ENCODE measurements around the gene YJEFN3.

The YJEFN3 gene

DNA sequence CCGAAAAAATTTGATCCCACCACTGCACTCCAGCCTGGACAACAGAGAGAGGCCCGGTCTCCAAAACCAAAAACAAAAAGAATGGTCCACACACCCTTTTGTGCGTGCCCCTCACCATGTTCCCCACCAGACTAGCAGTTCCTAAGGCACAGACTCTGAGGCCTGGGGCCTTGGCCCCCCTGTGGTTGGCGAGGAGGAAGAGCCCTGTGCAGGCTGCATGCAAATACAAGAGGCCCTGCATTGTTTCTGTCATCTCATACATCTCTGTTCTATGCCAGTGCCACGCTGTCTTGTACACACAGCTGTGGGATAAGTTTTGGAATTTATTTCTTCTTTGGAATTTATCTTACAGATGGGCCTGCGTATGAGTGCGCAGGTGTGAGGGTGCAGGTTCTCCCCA, 4.7 kb upstream of the YJEFN3 start:
- no peak for DNase-seq

DNA sequence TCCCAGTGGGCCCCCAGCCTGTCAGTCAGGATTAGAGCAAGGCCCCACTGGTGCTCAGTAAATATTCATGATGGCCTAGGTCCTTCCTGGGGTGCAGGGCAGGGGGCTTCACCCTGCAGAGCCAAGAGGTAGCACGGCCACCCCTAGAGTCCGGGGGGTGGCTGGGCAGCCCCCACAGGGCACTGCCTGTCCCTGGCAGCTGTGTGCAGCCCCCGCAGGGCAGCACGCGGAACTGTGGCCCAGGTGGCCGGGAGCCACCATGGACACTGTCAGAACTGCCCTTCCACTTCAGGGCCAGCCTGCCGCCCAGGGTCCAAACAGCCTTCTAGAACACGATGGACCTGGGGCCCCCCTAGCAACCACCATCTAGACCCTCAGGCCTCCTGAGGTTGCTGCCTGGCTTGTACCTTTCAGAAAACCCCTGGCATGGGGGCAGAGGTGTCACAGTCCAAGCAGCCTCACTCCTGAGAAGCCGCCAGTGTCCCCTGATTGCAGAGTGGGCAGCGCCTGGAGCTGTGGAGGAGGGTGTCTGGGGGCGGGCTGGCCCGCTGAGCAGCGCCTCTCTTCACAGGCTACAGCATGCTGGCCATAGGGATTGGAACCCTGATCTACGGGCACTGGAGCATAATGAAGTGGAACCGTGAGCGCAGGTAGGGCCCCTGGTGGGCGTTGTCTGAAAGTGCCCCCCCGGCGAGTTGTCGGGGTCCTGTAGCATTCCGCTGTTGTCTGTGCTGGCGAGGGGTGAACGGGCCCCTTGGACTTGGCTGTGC, 2.9 kb upstream of the YJEFN3 start:
- no peak for DNase-seq

DNA sequence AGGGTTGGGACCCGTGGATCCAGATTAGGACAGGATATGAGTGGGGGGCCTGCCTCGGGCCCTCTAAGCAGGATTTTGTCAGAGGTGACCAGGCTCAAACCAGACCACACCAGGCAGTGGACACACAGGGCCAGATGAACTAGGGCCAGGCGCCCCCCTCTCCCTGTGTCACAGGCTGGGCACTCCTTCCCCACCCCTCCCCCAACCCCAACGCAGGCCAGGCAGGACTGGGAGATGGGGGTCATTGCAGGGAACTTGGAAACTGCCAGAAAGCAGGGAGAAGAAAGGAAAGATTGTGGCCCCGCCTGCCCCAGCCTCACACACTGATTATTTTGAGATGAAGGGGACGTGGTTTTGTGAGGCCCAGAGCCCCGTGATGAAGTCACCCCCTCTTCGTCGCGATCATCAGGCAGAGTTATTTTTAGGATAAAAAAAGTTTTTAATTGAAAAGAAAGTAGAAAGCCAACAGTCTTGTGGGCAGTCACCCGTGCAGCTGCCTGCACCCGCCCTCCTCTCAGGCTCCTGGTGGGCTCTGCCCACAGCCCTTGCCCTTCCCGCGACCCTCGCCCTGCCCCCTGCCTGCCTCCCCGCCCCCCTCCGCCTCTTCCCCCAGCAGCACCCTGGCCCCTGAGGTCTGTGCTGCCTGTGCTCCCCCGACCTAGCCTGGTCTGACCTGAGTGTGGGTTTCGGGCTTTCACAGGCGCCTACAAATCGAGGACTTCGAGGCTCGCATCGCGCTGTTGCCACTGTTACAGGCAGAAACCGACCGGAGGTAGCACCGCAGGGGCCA, 1.9 kb upstream of the YJEFN3 start:
- no peak for DNase-seq

- no peak for DNase-seq
Measured at GRCh38 chr19:19527371-19527656, 1.4 kb upstream of the YJEFN3 start.

- DNase-seq: no peak
Measured at GRCh38 chr19:19527674-19528625, 761 bp upstream of the YJEFN3 start.

DNA sequence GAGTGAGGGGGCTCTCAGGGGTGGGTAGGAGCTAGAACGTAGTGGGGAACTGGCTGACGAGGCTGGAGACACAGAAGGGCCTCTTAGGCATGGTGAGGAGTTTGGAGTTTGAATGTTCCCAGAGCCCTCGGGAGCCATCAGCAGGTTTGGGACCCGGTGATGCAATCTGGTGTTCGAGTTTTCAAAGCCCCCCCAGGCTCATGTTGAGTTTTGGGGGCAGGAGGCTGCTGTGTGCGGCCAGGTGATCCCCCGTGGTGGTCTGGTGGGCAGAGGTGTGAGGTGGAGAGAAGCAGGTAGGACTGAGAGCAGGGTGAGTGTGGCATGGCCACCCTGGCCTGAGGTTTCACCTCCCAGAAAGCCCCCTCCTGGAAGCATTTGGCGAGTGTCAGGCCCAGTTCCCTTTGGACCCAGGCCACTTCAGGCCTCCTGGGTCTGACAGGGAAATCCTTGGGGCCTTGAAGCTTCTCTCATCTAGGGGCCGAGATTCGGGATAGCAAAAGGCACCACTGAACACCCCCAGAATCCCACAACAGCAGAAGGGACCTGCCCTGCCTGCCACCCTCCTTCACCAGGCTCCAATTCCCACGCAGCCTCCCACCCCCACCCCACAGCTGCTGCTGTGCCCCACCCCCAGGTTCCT, 1.2 kb downstream of the YJEFN3 start:
- no peak for DNase-seq

GRCh38 chr19:19530423-19530804, 1.7 kb downstream of the YJEFN3 start:
- no peak for DNase-seq

DNA sequence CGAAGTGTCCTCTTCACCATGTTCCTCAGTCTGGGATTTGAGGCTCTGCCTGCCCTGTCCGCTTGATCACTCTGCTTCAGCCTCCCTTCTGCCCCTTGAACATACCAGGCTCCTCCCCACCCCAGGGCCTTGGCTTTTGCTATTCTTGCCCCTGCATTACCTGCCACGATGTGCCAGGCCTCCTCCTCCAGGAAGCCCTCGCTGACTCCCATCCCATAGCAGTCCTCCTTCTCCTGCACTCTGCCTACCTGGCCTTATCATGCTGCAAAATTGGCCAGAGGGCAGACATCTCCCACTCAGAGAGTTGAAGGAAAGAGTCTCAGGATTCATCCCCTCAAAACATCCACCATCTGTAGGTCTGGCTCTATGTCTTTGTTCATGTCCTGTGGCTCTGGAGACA, 2.2 kb downstream of the YJEFN3 start:
- DNase-seq: no peak

- peak; percentile 88 for DNase-seq
Measured at GRCh38 chr19:19531951-19532805, 3.5 kb downstream of the YJEFN3 start.

GRCh38 chr19:19532806-19533701, 4.3 kb downstream of the YJEFN3 start:
- DNase-seq: no peak

GRCh38 chr19:19533841-19534240, 5.1 kb downstream of the YJEFN3 start:
- no peak for DNase-seq

- no peak for DNase-seq
Measured at GRCh38 chr19:19534556-19535265, 6.0 kb downstream of the YJEFN3 start.

- no peak for DNase-seq
Measured at GRCh38 chr19:19535311-19536191, 6.8 kb downstream of the YJEFN3 start.

GRCh38 chr19:19537075-19538048, 8.7 kb downstream of the YJEFN3 start:
- DNase-seq: peak; percentile 24

- peak; percentile 44 for DNase-seq
Measured at GRCh38 chr19:19538061-19538784, 9.5 kb downstream of the YJEFN3 start, which contains the start of gene CILP2. Gene CILP2, plus strand, starts transcription at chr19:19538265. Its CDS starts 85 bp downstream, at chr19:19538350.

GRCh38 chr19:19538785-19539166, 10.1 kb downstream of the YJEFN3 start:
- DNase-seq: no peak

DNA sequence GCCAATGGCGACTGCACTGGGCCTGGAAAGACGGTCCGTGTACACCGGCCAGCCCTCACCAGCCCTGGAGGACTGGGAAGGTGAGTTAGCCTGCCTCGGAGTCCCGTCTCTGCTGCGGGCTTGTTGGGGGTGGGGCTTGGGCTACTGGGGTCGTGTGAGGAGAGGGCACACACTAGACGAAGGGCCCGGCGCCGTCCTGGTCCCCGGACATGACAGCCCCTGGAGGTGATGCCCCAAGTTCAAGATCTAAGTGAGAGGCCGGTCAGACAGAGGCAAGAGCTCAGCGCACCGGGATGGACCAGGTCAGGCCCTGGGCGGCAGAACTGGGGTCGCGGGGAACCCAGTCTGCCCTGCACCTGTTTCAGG, 11.0 kb downstream of the YJEFN3 start:
- DNase-seq: no peak

All from activated naive CD4-positive, alpha-beta T cell treated with Interleukin-2 at 50 U/mL for 16 hours (primary cell).